Peyer's patch (tissue), 4 donors: ENCODE results near the gene NGEF. TPM values are rescaled to one million over a fixed set of nuclear protein-coding genes. Genes with fewer than 3 reads are reported as not detected.

ENCODE experiments used
- DNase-seq, 3 donors: peaks; one replicate each; pipeline ENCODE4 v3.0.0-alpha.2; 2017 to 2019
- H3K27ac ChIP-seq, 4 donors: fragments of 200-600 bp; sonication (generic); one replicate each; pipeline ENCODE4 v1.5.1; 2016 to 2019
- H3K27me3 ChIP-seq, 2 donors: fragments of 200-600 bp; sonication (generic); one replicate each; pipeline ENCODE4 v1.5.1; 2019
- H3K36me3 ChIP-seq, 3 donors: fragments of 200-600 bp; sonication (generic); one replicate each; pipeline ENCODE4 v1.5.1; 2016 to 2019
- H3K4me1 ChIP-seq, 4 donors: fragments of 200-600 bp; sonication (generic); one replicate each; pipeline ENCODE4 v1.5.1; 2016 to 2019
- H3K4me3 ChIP-seq, 4 donors: fragments of 200-600 bp; sonication (generic); 1 replicate in 3 of 4; 2 replicates in 1 of 4; pipeline ENCODE4 v1.5.1; 2016 to 2019; ENCODE audit warnings: mild to moderate bottlenecking in 1 of 4
- H3K9me3 ChIP-seq, 4 donors: fragments of 200-600 bp; sonication (generic); one replicate each; pipeline ENCODE4 v1.5.1; 2016 to 2019; ENCODE audit warnings: mild to moderate bottlenecking in 1 of 4
- POLR2A ChIP-seq, 2 donors: fragments of 450-650 bp; IDR thresholded peaks; one replicate each; pipeline ENCODE4 v1.5.1; 2017; ENCODE audit warnings: antibody characterized with exemption in 2 of 2, mild to moderate bottlenecking in 2 of 2, moderate library complexity in 2 of 2
- total RNA-seq, 4 donors: library from RNA; depleted of rRNA; stranded (reverse); fragments of >200 nt; gene quantifications; one replicate each; pipeline ENCODE4 v1.1.0, GENCODE V29; 2016
- TF ChIP-seq, protein P1 (sequence below), 6 experiments: fragments of 450-650 bp in 4 of 6; fragments of 200-600 bp in 2 of 6; sonication (generic) in 1 of 6; IDR thresholded peaks; one replicate each; pipeline ENCODE4 v1.5.1; 2017 to 2019; ENCODE audit warnings: antibody characterized with exemption in 6 of 6, mild to moderate bottlenecking in 3 of 6, moderate library complexity in 1 of 6

Gene NGEF
- total RNA-seq, 4 donors from 2014 or later = 54.5 to 116 (median 98.1) TPM

- Histone ChIP-seq H3K27me3 (no peaks in the 10 kb centered on the region), H3K36me3 (peaks cover 0 to 3% (median 0%) of the 10 kb centered on the region in 3 donors), H3K4me1 (no peaks in the 10 kb centered on the region), H3K9me3 (no peaks in the 10 kb centered on the region), H3K27ac (no peak overlapping the region), H3K4me3 (no peak overlapping the region)
- TF ChIP-seq, protein P1, sequence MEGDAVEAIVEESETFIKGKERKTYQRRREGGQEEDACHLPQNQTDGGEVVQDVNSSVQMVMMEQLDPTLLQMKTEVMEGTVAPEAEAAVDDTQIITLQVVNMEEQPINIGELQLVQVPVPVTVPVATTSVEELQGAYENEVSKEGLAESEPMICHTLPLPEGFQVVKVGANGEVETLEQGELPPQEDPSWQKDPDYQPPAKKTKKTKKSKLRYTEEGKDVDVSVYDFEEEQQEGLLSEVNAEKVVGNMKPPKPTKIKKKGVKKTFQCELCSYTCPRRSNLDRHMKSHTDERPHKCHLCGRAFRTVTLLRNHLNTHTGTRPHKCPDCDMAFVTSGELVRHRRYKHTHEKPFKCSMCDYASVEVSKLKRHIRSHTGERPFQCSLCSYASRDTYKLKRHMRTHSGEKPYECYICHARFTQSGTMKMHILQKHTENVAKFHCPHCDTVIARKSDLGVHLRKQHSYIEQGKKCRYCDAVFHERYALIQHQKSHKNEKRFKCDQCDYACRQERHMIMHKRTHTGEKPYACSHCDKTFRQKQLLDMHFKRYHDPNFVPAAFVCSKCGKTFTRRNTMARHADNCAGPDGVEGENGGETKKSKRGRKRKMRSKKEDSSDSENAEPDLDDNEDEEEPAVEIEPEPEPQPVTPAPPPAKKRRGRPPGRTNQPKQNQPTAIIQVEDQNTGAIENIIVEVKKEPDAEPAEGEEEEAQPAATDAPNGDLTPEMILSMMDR (IDR thresholded peaks at IDR 0.05) = no peak
- no peak for TF ChIP-seq POLR2A (IDR thresholded peaks at IDR 0.05)
- no peak for DNase-seq
These were observed 70.2 kb downstream of the NGEF start for GRCh38 chr2:232942831-232943230.

- Histone ChIP-seq H3K4me3 (no peak overlapping the region), H3K27ac (no peak overlapping the region), H3K4me1 (no peaks in the 10 kb centered on the region), H3K27me3 (no peaks in the 10 kb centered on the region), H3K9me3 (no peaks in the 10 kb centered on the region), H3K36me3 (peaks cover 0 to 3% (median 0%) of the 10 kb centered on the region in 3 donors)
- no peak for TF ChIP-seq POLR2A (IDR thresholded peaks at IDR 0.05)
- TF ChIP-seq, protein P1 (IDR thresholded peaks at IDR 0.05) = no peak
- no peak for DNase-seq
These were observed 71.0 kb downstream of the NGEF start for GRCh38 chr2:232941912-232942594.

DNA sequence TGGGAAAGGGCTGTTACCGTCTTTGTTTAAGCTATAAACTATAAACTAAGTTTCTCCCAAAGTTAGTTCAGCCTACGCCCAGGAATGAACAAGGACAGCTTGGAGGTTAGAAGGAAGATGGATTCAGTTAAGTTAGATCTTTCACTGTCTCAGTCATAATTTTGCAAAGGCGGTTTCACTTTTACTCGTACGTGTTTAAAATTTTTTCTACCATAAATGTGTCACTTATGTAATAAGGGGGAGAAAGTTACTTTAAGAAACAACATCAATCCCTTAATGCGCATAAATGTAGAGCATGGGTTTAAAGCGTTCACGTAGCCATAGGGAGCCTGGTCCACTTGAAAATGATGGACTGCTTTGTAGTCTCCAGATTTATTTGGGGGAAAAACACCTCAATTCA is 71.7 kb downstream of the NGEF start:
- H3K9me3 ChIP-seq = no peaks in the 10 kb centered on the region
- no peak overlapping the region for H3K27ac ChIP-seq
- H3K4me3 ChIP-seq = no peak overlapping the region
- no peaks in the 10 kb centered on the region for H3K4me1 ChIP-seq
- DNase-seq = no peak
- no peaks in the 10 kb centered on the region for H3K27me3 ChIP-seq
- TF ChIP-seq, protein P1 (IDR thresholded peaks at IDR 0.05) = no peak
- TF ChIP-seq POLR2A (IDR thresholded peaks at IDR 0.05) = no peak
- peaks cover 0 to 3% (median 0%) of the 10 kb centered on the region in 3 donors for H3K36me3 ChIP-seq

DNA sequence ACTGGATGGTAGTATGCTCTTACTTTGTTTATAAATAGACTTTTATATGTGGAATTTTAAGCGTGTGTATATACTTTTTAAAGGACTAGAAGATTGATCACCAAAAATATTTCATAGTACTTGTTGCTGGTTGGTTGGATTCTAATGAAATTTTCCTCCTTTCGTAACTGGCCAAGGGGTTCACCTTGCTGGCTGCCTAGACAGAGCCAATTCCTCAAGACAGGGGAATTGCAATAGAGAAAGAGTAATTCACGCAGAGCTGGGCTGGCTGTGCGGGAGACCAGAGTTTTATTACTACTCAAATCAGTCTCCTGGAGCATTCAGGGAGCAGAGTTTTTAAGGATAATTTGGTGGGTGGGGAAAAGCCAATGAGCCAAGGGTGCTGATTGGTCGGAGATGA is 72.3 kb downstream of the NGEF start:
- H3K4me3 ChIP-seq = no peak overlapping the region
- DNase-seq = no peak
- no peak overlapping the region for H3K27ac ChIP-seq
- TF ChIP-seq POLR2A (IDR thresholded peaks at IDR 0.05) = no peak
- H3K27me3 ChIP-seq = no peaks in the 10 kb centered on the region
- no peaks in the 10 kb centered on the region for H3K9me3 ChIP-seq
- no peaks in the 10 kb centered on the region for H3K4me1 ChIP-seq
- H3K36me3 ChIP-seq = peaks cover 0 to 3% (median 0%) of the 10 kb centered on the region in 3 donors

- Histone ChIP-seq H3K36me3 (peaks cover 0 to 3% (median 0%) of the 10 kb centered on the region in 3 donors), H3K9me3 (no peaks in the 10 kb centered on the region), H3K27me3 (no peaks in the 10 kb centered on the region), H3K4me1 (no peaks in the 10 kb centered on the region), H3K27ac (no peak overlapping the region), H3K4me3 (no peak overlapping the region)
- DNase-seq = no peak
- no peak for TF ChIP-seq POLR2A (IDR thresholded peaks at IDR 0.05)
- TF ChIP-seq, protein P1 (IDR thresholded peaks at IDR 0.05) = no peak
These were observed 75.7 kb downstream of the NGEF start for GRCh38 chr2:232937278-232937906.

GRCh38 chr2:232931636-232932035 is 81.4 kb downstream of the NGEF start:
- Histone ChIP-seq H3K9me3 (no peaks in the 10 kb centered on the region), H3K4me1 (peaks cover 0 to 17% (median 9%) of the 10 kb centered on the region in 4 donors), H3K27ac (no peak overlapping the region), H3K36me3 (no peaks in the 10 kb centered on the region), H3K27me3 (peaks cover 0 to 15% of the 10 kb centered on the region in 2 donors), H3K4me3 (no peak overlapping the region)
- TF ChIP-seq, protein P1 (IDR thresholded peaks at IDR 0.05) = no peak
- TF ChIP-seq POLR2A (IDR thresholded peaks at IDR 0.05) = no peak
- no peak for DNase-seq
